Measurements from ENCODE around the gene PRKN. TPM values are rescaled to one million over a fixed set of nuclear protein-coding genes. Genes with fewer than 3 reads are reported as not detected.
A peak's percentile ranks its signal among the peaks of the same experiment; 100 is the strongest.

Gene PRKN
- total and polyA plus RNA-seq, 2 donors (not counting 3 experiments of a cell fraction or from before 2014, with no cell fraction given): 0.06 TPM; not detected in 1

GRCh38 chr6:161748535-161749416 lies 978.8 kb downstream of the PRKN start:
- dilution Hi-C loops (cut with MboI; ENCODE audit: extremely low pct_ligation_motif_present, low sequenced_read_pairs): no loop called here
- H3K36me3 ChIP-seq (ENCODE audit: control insufficient read depth in 2 of 2, extremely low read depth in 1 of 2, insufficient read depth in 2 of 2, low read length in 2 of 2): no peaks in the 10 kb centered on the region
- no peaks in the 10 kb centered on the region for H3K79me2 ChIP-seq (ENCODE audit: control insufficient read depth, insufficient read depth, low read length)
- H3K9ac ChIP-seq (replicated peaks; ENCODE audit: extremely low read depth, insufficient read depth, low read length): no peak overlapping the region
- peak; percentile 15 for FAIRE-seq
- TF ChIP-seq MAX (IDR thresholded peaks at IDR 0.05; ENCODE audit: insufficient read depth, insufficient read length): no peak
- TF ChIP-seq FOS (IDR thresholded peaks at IDR 0.05; ENCODE audit: borderline replicate concordance, insufficient read depth, low read length): no peak
- TF ChIP-seq CTCF (IDR thresholded peaks at IDR 0.05; ENCODE audit: extremely low read depth in 1 of 2, insufficient read depth in 1 of 2, low read depth in 1 of 2, low read length in 2 of 2): peak; percentile 26 to 35
- no peak for TF ChIP-seq GATA2 (IDR thresholded peaks at IDR 0.05; ENCODE audit: insufficient read depth, insufficient read length, low read depth, low read length)
- TF ChIP-seq MYC (IDR thresholded peaks at IDR 0.05; ENCODE audit: low read depth, low read length): no peak
- no peak for TF ChIP-seq EZH2 (IDR thresholded peaks at IDR 0.05; ENCODE audit: borderline replicate concordance, low read depth, low read length, severe bottlenecking)
- no peak for TF ChIP-seq POLR2AphosphoS5 (IDR thresholded peaks at IDR 0.05; ENCODE audit: insufficient read depth, low read depth, low read length)
- no peak overlapping the region for H3K27ac ChIP-seq (ENCODE audit: insufficient read depth, low read depth, low read length)
- ChIA-PET CTCF (no interaction called here), POLR2A (no interaction called here)
- no peaks in the 10 kb centered on the region for H4K20me1 ChIP-seq (replicated peaks; ENCODE audit: control insufficient read depth, extremely low read depth, insufficient read depth, low read length)
- H3K9me3 ChIP-seq (replicated peaks; ENCODE audit: control insufficient read depth, insufficient read depth, low read length): no peaks in the 10 kb centered on the region
- no peak overlapping the region for H3K4me2 ChIP-seq (ENCODE audit: insufficient read depth, low read length)
- peak; percentile 5 for DNase-seq (ENCODE audit: low read depth, low spot score)
- no TSS peak for BruUV-seq (replicated peaks)
- H3K4me3 ChIP-seq (replicated peaks in 1 of 3; ENCODE audit: insufficient read depth in 1 of 3, low read depth in 1 of 3, low read length in 3 of 3): no peak overlapping the region
- H3K27me3 ChIP-seq (ENCODE audit: control insufficient read depth in 2 of 2, insufficient read depth in 2 of 2, low read length in 2 of 2): no peaks in the 10 kb centered on the region
- intact Hi-C loops (cut with micrococcal nuclease): loop anchor here (2.0 to 10.0 kb wide), 3 partner anchors 174 to 976 kb away; partner anchors contain the start of genes PACRG and PRKN
- H2AFZ ChIP-seq (ENCODE audit: low read depth, low read length): no peak overlapping the region
- H3K9me1 ChIP-seq (replicated peaks; ENCODE audit: control insufficient read depth, extremely low read depth, insufficient read depth, low read length): no peaks in the 10 kb centered on the region
- no peaks in the 10 kb centered on the region for H3K4me1 ChIP-seq (ENCODE audit: control insufficient read depth, extremely low read depth, insufficient read depth, low read length)

Data from endothelial cell of umbilical vein (primary cell).